ENCODE measurements around the gene FASTKD1.

The FASTKD1 gene

DNA sequence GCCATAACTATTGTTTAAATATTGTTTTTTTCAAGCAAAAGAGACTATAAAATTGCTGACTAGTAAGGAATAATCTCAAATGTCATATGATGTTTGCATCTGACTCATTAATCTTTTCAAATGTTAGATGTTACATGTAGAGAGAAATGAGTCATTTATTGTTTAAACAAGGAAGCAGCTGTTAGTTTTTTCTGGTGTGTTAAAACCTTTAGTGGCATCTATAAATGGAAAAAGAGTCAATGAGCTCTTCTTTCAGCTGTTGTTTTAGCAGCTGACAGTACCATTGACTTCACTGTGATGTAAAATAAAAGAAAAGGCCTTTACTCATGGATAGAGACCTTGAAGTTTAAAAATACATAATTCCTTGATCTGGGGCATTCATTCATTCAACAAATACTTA lies 66.0 kb downstream of the FASTKD1 start:
- DNase-seq (ENCODE audit: low read depth, low spot score): no peak

DNA sequence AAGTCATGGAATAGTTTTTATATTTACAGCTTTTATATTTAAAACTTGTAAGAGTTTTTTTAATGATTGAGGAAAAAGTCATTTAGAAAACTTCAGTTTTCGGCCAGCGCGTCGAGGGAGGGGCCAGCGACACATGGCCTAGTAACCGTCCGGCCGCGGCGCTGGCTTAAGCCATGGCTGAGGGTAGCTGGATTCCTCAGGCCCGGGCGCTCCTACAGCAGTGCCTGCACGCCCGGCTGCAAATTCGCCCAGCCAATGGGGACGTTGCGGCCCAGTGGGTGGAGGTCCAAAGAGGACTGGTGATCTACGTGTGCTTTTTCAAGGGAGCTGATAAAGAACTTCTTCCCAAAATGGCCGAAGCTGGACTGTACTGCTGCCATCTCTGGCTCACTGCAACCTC lies 69.0 kb downstream of the FASTKD1 start:
- no peak for DNase-seq (ENCODE audit: low read depth, low spot score)

DNA sequence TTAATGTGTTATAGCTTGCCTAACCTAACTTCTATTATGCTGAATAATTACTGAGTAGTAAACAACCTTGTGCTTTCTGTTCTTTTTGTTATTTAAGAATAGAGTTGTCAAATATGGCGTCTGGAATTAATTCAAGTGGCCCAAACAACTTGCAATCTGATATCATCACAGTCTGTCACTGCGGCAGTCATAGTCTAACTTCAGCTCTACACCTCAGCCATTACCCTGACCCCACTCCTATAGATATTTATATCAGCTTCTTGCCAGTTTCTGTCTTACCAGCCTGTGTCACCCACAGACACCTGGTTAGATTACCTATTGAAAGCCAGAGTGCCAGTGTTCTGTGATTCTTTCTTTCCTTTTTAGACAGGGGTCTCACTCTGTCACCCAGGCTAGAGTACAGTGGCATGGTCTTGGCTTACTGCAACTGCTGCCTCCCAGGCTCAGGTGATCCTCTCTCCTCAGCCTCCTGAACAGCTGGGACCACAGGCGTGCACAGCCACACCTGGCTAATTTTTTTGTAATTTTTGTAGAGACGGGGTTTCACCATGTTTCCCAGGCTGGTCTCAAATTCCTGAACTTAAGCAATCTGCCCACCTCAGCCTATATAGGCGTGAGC lies 78.2 kb downstream of the FASTKD1 start:
- DNase-seq (ENCODE audit: low read depth, low spot score): no peak

DNA sequence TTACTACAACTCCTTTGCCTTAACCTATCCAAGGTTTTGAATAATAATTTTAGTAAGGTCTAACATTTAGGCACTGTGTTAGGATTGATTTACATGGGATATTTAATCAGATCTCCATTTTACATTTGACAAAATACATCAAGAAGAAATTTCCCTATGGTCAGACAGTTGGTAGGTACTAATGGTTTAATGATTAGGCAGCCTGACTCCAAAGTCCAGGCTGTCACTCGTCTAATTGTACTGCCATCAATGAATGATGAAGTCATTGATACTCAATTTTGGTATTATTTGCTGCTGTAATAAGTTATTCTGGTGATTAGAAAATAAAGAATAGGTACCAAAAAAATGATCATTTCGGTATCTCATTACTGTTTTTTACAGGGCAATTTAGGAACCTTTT lies 80.3 kb downstream of the FASTKD1 start:
- DNase-seq (ENCODE audit: low read depth, low spot score): no peak

DNA sequence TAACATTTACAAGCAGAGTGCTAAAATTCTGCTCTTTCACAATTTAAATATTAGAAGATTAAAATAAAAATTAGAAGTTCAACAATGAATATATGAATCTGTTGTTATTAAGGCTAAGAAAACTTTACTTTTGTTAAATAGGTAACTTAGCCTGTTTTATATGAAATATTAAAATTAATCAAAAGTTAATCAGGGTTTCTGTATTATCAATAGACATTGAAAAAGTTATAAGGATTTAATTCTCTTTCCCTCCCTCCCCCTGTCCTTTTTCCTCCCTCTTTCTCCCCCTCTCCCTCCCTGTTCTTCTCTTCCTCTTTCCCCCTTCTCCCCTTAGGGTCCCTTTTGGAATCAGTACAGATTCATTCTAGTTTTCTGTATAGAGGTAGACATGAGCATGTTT lies 82.3 kb downstream of the FASTKD1 start:
- no peak for DNase-seq (ENCODE audit: low read depth, low spot score)

DNA sequence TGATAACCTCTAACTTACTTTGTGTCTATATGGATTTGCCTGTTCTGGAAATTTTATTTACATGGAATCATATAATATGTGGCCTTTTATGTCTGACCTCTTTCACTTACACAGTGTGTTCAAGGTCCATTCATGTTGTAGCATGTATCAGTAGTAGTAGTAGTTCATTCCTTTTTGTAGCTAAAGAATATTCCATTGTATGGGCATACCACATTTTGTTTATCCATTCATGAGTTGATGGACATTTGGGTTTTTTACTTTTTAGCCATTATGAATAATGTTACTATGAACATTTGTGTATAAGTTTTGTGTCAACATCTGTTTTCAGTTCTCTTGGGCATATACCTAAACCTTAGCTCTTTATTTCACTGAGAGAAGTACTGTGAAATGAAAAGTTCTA lies 82.8 kb downstream of the FASTKD1 start:
- no peak for DNase-seq (ENCODE audit: low read depth, low spot score)

DNA sequence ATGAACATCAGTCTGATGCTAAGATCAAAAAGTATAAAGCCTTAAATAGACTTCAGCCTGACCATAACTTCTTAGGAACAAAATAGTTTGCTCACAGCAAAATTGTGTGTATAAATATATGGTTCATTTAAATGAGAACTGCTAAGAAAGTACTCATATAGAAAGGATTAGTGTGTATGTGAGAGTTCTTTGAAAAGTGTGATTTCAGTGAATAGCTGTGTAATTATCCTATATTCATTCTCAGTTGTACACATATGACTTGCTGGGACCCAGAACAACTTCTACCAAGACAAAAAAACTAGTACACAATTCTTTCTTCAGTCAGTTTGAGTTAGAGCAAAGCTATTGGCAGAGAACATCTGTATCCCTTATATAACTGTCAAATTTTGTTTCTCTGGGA lies 87.2 kb downstream of the FASTKD1 start:
- DNase-seq (ENCODE audit: low read depth, low spot score): no peak

DNA sequence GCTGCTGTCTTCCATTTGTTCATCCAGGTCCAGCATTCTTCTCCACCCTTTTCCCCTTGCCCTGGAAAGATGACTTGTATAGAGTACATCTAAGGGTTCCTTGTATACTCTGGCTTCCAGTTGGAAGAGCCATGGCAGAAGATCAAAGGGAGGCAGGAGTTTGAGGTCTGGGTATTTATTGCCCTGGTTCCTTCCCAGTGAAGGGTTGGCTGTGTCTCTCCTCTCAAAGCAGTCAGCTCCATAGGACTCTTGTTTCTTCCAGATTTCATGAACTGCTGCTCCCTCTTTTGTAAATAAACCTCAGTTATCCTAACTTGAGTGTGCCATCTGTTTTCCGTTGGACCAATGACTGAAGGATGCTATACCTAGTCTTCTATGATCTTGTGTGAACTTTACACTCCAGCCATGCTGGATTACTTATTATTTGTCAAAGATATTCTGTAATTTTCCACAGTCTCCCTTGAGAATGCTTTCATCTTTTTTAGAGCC lies 88.0 kb downstream of the FASTKD1 start:
- no peak for DNase-seq (ENCODE audit: low read depth, low spot score)

DNA sequence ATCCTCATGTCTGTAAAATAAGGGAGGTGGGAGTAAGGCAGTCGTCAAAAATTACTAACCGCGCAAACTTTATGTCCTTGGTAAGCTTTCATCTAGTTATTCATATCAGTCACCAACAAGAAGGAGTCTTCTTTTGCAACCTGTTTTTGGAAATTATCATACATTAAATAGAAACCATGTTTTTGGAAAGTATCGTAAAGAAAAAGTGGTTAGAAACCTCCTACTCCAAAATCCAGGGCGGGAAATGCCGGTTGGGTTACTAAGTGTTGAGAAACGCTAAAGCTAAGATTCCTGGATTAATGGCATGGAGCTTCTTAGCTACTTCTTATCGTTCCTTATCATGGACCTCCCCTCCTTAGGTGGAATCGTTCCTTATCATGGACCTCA lies 93.6 kb downstream of the FASTKD1 start:
- DNase-seq (ENCODE audit: low read depth, low spot score): no peak
